Activated CD4-positive, alpha-beta memory T cell treated with anti-CD3 and anti-CD28 coated beads, Interleukin-2, amount 10 ng/mL, durations not matched to agents 7 days and 5 days (primary cell): ENCODE data around the gene P2RX2. TPM values are rescaled to one million over a fixed set of nuclear protein-coding genes. Genes with fewer than 3 reads are reported as not detected.

Source experiments
- CTCF ChIA-PET: fragments of 350-600 bp; sonication (Branson Sonifier 250); formaldehyde crosslinking; loops from one replicate; lab custom pipeline; 2021; ENCODE audit warnings: antibody characterized with exemption, inconsistent platforms; lab: Charles Lee
- POLR2A ChIA-PET: fragments of 350-600 bp; sonication (Branson Sonifier 250); formaldehyde crosslinking; loops from one replicate; lab custom pipeline; 2021; ENCODE audit warnings: antibody characterized with exemption; lab: Charles Lee
- DNase-seq: peaks from one replicate; pipeline ENCODE4 v3.0.0-alpha.2; 2020
- H3K27ac Mint-ChIP-seq: one replicate; pipeline ENCODE4 v1.8.0; 2021; ENCODE audit warnings: mild to moderate bottlenecking, mixed read lengths
- H3K27me3 Mint-ChIP-seq: one replicate; pipeline ENCODE4 v1.8.0; 2021; ENCODE audit warnings: mixed read lengths
- H3K36me3 Mint-ChIP-seq: one replicate; pipeline ENCODE4 v1.8.0; 2021; ENCODE audit warnings: low read depth, mixed read lengths
- H3K4me1 Mint-ChIP-seq: one replicate; pipeline ENCODE4 v1.8.0; 2021; ENCODE audit warnings: mixed read lengths
- H3K4me3 Mint-ChIP-seq: one replicate; pipeline ENCODE4 v1.8.0; 2021; ENCODE audit warnings: mild to moderate bottlenecking, mixed read lengths
- H3K9me3 Mint-ChIP-seq: one replicate; pipeline ENCODE4 v1.8.0; 2021; ENCODE audit warnings: mixed read lengths
- total RNA-seq, 2 experiments: library from RNA; stranded (reverse); gene quantifications; one replicate each; pipeline ENCODE4 v1.2.3, GENCODE V29; 2021

P2RX2 gene
- total RNA-seq, 2 experiments from 2014 or later, result not detected

DNA sequence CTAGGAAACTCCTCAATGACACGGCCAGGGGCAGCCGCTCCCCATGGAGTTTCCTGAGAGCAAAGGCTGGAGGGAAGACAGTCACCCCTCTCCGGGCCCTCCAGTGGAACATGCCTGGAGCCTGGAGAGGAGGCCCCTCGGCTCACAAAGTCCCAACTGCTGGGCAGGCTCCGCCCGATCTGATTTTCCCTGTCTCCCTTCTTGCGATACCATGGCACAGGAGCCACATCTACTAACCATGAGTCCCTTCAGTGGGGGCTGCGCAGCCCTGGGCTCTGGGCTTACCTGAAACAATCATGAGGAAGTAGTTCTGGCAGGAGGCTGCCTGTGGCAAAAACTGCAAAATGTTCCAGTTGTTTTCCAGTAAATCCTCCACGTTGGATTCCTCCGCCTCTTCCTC is 15.3 kb downstream of the P2RX2 start:
- H3K27me3 Mint-ChIP-seq, result no peaks in the 10 kb centered on the region
- POLR2A ChIA-PET, result no interaction called here
- H3K36me3 Mint-ChIP-seq, result peaks cover 77% of the 10 kb centered on the region
- CTCF ChIA-PET, result no interaction called here
- no peak overlapping the region for H3K27ac Mint-ChIP-seq
- peaks cover 8% of the 10 kb centered on the region for H3K4me1 Mint-ChIP-seq
- DNase-seq, result no peak
- H3K4me3 Mint-ChIP-seq, result no peak overlapping the region
- H3K9me3 Mint-ChIP-seq, result no peaks in the 10 kb centered on the region

DNA sequence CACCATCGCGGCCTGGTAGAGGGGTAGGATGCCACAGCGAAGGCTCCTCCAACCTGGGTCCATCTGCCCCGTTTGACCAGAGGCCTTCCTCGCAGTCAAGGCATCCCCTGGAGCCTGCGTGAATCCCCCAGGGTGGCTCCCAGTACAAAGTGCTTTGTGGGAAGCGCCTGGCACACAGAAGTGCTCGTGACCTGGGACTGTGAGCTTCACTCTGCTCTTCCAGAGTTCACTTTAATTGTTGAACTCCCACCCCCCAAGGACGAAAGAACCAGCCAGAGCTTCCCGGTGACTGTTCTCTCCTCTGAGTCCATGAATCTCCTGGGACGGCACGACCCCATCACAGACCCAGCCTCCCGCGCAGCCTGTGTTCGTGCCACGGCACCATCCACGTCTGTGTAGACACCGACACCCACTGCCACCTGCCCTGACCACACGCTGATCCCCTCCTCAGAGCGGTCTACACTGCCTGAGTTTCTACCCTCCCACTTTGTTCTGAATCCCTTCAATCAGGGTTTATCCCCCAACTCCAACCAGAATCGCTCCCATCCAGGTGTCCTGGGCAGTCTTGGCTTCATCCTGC is 15.9 kb downstream of the P2RX2 start:
- Mint-ChIP-seq H3K27ac (no peak overlapping the region), H3K27me3 (no peaks in the 10 kb centered on the region)
- CTCF ChIA-PET, result no interaction called here

DNA sequence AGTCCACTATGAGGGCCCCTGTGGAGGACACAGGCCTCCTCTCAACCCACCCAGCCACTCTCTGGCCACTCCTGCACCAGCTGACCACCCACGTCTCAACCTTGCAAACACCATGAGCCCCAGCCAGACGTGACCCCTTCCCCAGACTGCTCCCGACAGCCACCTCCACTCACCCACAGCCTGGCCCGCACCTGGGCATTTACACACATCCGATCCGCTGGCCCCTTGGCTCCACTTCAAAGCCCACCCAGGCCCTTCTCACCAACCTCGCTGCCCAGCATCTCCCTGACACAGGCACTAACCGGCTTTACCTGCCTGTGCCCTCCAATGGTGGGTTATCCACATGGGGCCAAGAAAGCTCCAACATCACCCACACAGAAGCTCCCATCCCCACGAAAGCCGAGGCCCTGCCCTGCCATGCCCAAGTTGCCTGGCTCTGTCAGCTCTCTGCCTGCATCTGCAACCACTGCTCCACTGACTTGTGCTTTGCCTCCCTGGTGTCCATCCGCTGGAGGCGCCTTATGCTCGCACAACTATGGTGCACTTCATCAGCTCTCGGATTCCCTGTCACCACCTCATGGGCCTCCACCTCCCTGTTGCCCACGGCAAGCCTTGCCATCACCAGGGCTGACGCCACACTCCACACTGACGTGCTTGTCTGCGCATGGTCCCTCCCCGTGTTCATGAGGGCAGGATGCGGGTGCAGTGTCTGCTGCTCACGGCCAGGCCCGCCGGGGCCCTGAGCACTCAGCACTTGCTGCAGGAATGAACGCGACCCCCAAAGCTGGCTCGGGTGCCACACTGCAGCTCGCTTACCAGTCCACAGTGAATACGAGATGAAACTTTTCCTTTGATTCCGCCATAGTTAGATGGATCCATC is 16.7 kb downstream of the P2RX2 start:
- Mint-ChIP-seq H3K9me3 (no peaks in the 10 kb centered on the region), H3K4me3 (no peak overlapping the region), H3K4me1 (peaks cover 8% of the 10 kb centered on the region), H3K27ac (peak overlapping the region; percentile 12), H3K27me3 (no peaks in the 10 kb centered on the region), H3K36me3 (peaks cover 73% of the 10 kb centered on the region)
- POLR2A ChIA-PET, result no interaction called here
- no peak for DNase-seq
- CTCF ChIA-PET, result no interaction called here

More for the DNA sequence above, 15.9 kb downstream of the P2RX2 start:
- no peak for DNase-seq
- POLR2A ChIA-PET, result no interaction called here
- Mint-ChIP-seq H3K36me3 (peaks cover 78% of the 10 kb centered on the region), H3K4me3 (no peak overlapping the region), H3K4me1 (peaks cover 8% of the 10 kb centered on the region), H3K9me3 (no peaks in the 10 kb centered on the region)

DNA sequence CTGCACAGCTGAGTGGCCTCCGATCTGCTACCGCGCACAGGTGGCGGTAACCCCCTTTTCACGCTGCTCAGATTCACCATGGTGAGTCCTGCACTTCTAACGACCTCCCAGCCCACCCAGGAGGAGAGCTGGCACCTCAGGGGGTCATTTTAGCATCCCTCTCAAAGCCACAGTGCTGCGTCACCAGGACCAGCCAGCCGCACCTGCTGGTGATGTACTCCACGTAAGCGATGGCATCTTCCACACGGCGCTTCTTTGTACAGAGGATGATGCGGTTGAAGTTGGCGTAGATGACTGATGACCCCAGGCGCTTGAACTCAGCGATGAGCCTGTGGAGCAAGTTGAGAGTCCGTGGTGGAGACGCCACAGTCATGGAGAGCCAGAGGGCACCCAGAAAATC is 19.2 kb downstream of the P2RX2 start:
- POLR2A ChIA-PET, result interaction anchor here (1.3 kb wide), 1 partner anchor 23 kb away, joined by 3 read pairs; no protein-coding TSS in a partner anchor
- Mint-ChIP-seq H3K27ac (no peak overlapping the region), H3K4me3 (no peak overlapping the region), H3K4me1 (peaks cover 8% of the 10 kb centered on the region), H3K27me3 (no peaks in the 10 kb centered on the region), H3K36me3 (peaks cover 64% of the 10 kb centered on the region), H3K9me3 (no peaks in the 10 kb centered on the region)
- CTCF ChIA-PET, result interaction anchor here (1.7 kb wide), 1 partner anchor 8 kb away, joined by 6 read pairs; no protein-coding TSS in a partner anchor
- no peak for DNase-seq

DNA sequence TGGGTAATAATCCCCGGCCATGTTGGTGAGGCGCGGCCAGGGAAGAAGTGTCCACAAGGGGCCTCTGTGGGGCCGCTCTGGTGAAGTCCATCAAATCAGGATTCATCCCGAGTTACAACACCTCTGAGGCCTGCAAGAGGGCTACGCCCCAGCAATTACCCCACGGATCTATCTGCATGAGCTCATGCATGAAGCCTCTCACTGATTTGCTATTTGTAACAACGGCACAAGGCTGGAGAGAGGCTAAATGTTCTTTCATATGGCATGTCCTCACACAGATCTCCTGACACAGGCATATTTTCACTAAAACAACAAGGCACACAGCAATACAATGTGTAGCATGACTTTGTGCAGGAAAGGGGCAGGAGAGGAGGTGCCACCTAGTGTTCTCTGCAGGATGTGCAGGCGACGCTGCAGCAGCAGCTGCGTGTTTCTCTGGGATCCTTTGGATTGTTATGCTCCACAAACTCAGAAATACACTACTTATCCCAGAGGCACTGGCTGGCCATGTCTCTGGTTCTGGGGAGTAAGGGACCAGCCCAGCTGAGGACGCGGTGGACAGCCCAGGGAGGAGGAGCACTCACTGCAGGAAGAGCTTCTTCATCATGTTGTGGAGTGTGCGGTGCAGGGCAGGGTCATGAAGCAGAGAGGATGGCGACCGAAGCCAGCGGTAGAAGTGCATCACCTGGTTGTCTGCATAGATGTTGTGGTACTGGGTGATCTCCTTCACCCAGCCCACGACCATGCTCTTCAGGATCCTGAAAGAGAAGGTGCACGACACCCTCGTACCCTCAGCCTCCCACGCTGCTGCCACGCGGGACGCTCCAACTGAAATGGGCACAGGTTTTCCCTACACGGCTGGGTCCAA is 20.2 kb downstream of the P2RX2 start:
- Mint-ChIP-seq H3K9me3 (no peaks in the 10 kb centered on the region), H3K4me1 (peaks cover 8% of the 10 kb centered on the region), H3K27me3 (no peaks in the 10 kb centered on the region), H3K36me3 (peaks cover 61% of the 10 kb centered on the region), H3K27ac (peak overlapping the region; percentile 5), H3K4me3 (no peak overlapping the region)
- DNase-seq, result no peak
- POLR2A ChIA-PET, result interaction anchor here (1.3 kb wide), 1 partner anchor 24 kb away, joined by 3 read pairs; no protein-coding TSS in a partner anchor
- CTCF ChIA-PET, result interaction anchor here (1.0 to 1.7 kb wide), 4 partner anchors 9 to 485 kb away, joined by 3 to 6 read pairs (median 4); no protein-coding TSS in a partner anchor

DNA sequence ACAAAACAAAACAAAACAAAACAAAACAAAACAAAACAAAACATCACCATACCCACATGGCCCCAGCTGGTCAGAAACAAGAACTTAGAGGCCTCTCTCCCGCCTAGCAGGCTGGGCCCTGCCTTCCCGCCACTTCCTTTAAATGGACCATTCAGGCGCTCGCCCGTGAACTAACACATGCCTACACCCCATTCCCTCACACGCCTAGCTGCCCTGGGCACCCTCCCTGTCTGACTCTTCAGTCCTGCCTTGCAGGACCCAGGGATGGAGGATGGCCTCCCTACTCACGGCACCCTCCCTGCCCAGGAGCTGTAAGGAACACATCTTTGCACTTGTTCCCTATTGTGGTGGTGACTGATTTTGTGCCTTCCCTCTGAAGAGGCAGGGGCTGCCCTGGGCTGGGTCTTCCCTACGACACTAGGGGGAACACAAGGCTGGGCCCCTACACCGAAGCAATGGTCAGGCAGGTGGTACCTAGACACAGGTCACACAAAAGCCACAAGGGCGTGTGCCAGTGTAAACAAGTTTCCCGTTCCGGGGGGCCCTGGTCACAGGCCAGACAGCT is 21.5 kb downstream of the P2RX2 start:
- Mint-ChIP-seq H3K27me3 (no peaks in the 10 kb centered on the region), H3K4me1 (peaks cover 8% of the 10 kb centered on the region), H3K36me3 (peaks cover 55% of the 10 kb centered on the region), H3K9me3 (no peaks in the 10 kb centered on the region), H3K27ac (no peak overlapping the region), H3K4me3 (no peak overlapping the region)
- POLR2A ChIA-PET, result no interaction called here
- CTCF ChIA-PET, result no interaction called here
- no peak for DNase-seq

DNA sequence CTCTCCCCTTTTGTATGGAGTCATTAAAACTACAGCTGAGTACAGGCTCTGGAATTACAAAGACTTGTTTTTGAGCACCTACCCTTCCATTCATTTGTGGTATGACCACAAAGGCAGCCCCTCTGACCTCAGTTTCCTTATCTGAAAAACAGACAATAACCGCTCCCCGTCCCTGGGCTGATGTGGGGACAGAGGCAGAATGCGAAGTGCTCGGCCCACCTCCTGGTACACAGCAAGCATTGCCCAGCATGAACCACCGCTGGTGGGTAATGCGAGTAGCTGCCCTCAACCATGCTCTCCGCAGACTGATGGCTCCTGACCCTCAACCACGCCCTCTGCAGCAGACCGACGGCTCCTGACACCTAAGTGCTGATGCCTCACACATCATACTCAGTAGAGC is 22.4 kb downstream of the P2RX2 start:
- Mint-ChIP-seq H3K4me1 (peaks cover 8% of the 10 kb centered on the region), H3K27me3 (no peaks in the 10 kb centered on the region), H3K36me3 (peaks cover 50% of the 10 kb centered on the region), H3K4me3 (no peak overlapping the region), H3K9me3 (no peaks in the 10 kb centered on the region), H3K27ac (no peak overlapping the region)
- CTCF ChIA-PET, result no interaction called here
- no peak for DNase-seq
- POLR2A ChIA-PET, result interaction anchor here (1.1 kb wide), 1 partner anchor 15 kb away, joined by 5 read pairs; no protein-coding TSS in a partner anchor

DNA sequence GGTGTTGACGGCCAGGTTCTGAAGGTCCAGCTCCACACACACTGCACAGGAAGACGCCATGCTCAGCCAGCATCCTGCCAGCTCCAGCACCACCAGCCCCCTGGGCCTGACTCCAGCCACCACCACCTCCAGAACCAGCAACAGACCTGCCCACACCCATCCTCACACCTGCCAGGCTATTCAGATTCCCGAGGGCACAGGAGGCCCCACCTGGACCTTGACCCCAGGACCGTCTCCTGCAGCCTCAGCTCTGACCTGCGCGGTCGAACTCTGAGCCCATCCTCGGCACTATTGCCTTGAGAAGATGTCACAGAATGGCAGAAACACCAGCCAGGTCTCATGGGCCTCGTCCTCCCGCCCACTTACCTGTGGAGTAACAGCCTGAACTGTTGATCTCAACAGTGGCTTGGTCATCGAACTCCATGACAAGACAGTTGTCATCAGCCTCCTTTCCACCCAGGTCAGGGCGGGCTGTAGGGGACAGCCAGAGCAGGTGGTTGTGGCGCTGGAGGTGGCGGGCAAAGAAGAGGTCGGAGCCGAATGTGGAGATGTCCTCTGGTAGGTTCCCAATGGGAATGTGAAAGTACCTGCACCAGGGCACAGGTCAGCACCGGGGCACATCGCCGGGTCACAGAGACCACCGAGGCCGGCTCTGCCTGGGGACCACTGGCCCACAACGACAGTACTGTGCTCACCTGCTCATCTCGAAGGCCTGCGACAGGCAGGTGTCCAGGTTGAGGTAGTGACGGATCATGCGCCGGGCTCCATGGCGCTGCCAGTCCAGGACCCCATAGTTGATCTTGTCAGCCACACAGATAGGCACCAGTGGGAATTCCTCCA is 23.5 kb downstream of the P2RX2 start:
- Mint-ChIP-seq H3K36me3 (peaks cover 49% of the 10 kb centered on the region), H3K27me3 (no peaks in the 10 kb centered on the region), H3K4me3 (no peak overlapping the region), H3K27ac (no peak overlapping the region), H3K9me3 (no peaks in the 10 kb centered on the region), H3K4me1 (peaks cover 7% of the 10 kb centered on the region)
- ChIA-PET CTCF (no interaction called here), POLR2A (interaction anchor here (1.1 kb wide), 1 partner anchor 14 kb away, joined by 5 read pairs; no protein-coding TSS in a partner anchor)
- DNase-seq, result no peak

DNA sequence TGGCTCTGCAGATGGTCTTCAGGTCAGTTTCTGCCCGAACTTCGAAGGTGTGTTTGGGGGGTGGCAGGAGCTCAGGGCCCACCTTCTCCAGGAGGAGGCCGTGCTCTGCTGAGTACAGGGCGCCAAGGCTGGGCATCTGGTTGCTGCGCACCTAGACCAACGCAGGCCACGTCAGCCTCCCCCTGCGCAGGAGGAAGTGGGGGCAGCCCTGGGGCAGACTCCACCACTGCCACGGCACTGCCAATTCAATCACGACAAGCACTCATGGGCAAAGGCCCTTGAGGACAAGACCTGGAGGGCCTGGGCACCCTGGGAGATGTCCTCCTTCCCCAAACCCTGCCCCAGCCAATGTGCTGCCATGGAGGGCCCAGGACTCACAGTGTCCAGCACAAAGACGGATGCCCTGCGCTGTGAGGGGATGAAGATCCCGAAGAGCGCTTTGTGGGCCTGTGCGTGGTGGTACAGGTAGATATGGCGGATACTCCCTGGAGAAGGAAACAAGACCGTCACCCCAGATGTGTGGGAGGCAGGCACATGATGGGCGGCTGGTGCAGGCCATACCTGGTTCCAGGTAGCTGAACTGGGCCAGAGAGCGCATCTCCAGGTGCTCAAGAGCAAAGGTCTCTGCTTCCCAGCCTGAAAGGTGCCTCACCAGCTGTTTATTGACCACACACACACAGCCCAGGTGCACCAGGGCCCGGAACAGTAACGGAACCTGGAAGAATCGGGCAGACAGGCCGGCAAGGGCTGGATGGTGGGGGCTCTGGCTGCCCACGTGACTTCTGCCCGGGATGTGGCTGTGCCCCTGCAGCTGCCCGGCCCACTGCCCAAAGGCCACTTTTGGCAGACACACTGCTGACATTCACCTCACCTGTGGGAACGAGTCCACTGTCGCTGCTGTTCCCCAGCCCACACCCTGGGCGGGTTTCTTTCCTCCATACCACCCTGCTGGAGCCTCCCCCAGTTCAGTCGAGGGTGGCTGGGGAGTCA is 24.6 kb downstream of the P2RX2 start:
- no peaks in the 10 kb centered on the region for H3K27me3 Mint-ChIP-seq
- no peak for DNase-seq
- no peak overlapping the region for H3K4me3 Mint-ChIP-seq
- ChIA-PET POLR2A (no interaction called here), CTCF (no interaction called here)
- peaks cover 50% of the 10 kb centered on the region for H3K36me3 Mint-ChIP-seq
- H3K27ac Mint-ChIP-seq, result no peak overlapping the region
- H3K4me1 Mint-ChIP-seq, result peaks cover 3% of the 10 kb centered on the region
- H3K9me3 Mint-ChIP-seq, result no peaks in the 10 kb centered on the region

DNA sequence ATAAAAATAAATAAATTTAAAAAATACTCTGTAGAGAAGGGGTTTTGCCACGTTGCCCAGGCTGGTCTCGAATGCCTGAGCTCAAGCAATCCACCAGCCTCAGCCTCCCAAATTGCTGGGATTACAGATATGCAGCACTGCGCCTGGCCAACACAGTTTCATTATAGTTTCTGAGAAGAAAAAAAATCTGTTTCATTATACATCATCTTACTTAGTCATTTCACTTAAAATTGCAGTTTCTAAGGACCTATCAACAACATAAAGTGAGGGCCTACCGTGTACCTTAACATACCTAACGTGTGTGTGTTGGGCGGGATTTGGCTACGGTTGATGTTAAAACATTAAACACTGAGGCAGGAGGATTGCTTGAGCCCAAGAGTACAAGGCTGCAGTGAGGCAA is 28.3 kb downstream of the P2RX2 start:
- Mint-ChIP-seq H3K4me3 (no peak overlapping the region), H3K27ac (no peak overlapping the region), H3K9me3 (no peaks in the 10 kb centered on the region), H3K27me3 (no peaks in the 10 kb centered on the region), H3K4me1 (peaks cover 3% of the 10 kb centered on the region), H3K36me3 (peaks cover 54% of the 10 kb centered on the region)
- DNase-seq, result no peak
- POLR2A ChIA-PET, result no interaction called here
- CTCF ChIA-PET, result no interaction called here

DNA sequence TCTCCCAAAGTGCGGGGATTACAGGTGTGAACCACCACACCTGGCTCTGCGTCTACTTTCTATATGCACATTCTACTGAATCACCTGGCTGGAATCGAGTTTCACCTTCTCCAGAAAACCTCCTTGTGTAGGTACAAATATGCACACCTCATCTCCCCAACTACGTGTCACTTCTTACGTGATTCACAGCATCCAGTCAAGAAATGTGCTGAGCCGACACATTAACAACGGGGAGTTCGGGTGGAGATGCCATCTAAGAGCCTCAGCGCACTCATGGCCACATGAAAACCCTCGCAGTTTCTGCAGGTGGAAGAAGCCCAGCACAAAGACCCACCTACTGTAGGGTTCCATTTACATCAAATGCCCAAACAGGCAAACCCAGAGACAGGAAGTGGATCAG is 29.3 kb downstream of the P2RX2 start:
- Mint-ChIP-seq H3K27me3 (no peaks in the 10 kb centered on the region), H3K27ac (no peak overlapping the region), H3K36me3 (peaks cover 58% of the 10 kb centered on the region), H3K4me1 (peaks cover 3% of the 10 kb centered on the region), H3K9me3 (no peaks in the 10 kb centered on the region), H3K4me3 (no peak overlapping the region)
- POLR2A ChIA-PET, result no interaction called here
- no peak for DNase-seq
- CTCF ChIA-PET, result no interaction called here
